Neural progenitor cell (in vitro differentiated cells): ENCODE results near the gene ASB2.

Source experiments
- CTCF ChIP-seq: fragments of 200-600 bp; sonication (generic); IDR thresholded peaks from 2 replicates; pipeline ENCODE4 v1.5.1; 2017; ENCODE audit warnings: antibody characterized with exemption, mild to moderate bottlenecking
- EZH2 ChIP-seq: fragments of 200-600 bp; sonication (generic); IDR thresholded peaks from 2 replicates; pipeline ENCODE4 v1.6.1; 2017; ENCODE audit warnings: antibody characterized with exemption, mild to moderate bottlenecking, moderate library complexity

DNA sequence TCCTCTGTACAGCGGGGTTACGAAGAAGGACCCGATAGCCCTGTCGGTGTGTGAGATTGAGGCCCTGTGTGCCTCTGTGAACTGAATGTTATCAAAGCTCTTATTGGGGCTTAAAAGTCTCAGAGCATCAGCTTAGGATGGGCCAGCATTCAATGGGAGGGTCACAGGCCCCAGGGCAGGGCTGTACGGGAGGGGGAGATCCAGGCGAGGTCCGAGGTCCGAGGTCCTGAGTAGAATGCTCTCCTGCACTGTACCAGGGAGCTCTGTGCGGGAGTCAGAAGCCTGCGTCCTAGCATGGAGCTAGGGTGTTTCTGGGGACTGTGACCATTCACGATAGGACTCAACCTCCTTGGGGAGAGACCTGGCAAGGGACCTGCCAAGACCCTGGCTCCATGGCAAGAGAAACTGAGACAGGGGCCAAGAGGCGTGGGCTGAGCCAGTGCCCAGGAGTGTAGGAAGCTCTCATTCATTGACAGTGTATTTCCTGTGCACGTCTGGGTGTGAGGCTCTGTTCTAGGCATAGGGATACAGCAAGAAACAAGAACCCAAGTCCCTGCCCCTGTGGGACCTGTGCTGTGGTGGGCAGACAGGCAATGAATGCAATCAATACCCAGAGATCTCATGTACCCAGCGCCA lies 61.2 kb downstream of the ASB2 start:
- TF ChIP-seq CTCF: no peak
- TF ChIP-seq EZH2: no peak
